ENCODE measurements around the gene TMA16. TPM values are rescaled to one million over a fixed set of nuclear protein-coding genes. Genes with fewer than 3 reads are reported as not detected.

The TMA16 gene
- total and polyA plus RNA-seq, 2 donors from 2014 or later: 12.8 to 26.9 TPM

DNA sequence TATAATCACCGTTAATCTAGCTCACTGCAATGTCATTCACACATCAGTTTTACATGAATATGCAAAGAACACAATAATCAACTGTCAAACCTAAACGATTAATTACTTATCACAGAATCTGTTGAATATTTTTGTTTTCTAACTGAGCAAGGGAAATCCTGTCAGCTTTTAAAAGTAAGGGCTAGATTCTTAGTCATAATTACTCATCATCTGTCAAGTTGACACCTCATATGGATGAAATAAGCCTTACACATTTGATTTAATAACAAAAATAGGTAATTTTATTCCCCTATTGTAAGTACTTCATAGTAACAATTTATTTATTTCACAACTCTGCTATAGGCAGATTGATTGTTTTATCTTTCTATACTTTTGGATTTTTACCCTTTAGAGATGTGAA lies 32.7 kb downstream of the TMA16 start:
- H3K27ac ChIP-seq (ENCODE audit: low read depth in 2 of 2, low read length in 2 of 2): no peak overlapping the region
- no peaks in the 10 kb centered on the region for H3K9me3 ChIP-seq (ENCODE audit: control insufficient read depth in 2 of 3, insufficient read depth in 1 of 3, low read length in 3 of 3)
- no peak overlapping the region for H3K4me3 ChIP-seq (ENCODE audit: low read length in 3 of 3)
- DNase-seq (no peak), FAIRE-seq (no peak)
- peaks cover under 1 to 11% (median 3%) of the 10 kb centered on the region in 3 donors for H3K36me3 ChIP-seq (ENCODE audit: control insufficient read depth in 2 of 3, insufficient read depth in 3 of 3, low read length in 3 of 3)
- no peaks in the 10 kb centered on the region for H3K4me1 ChIP-seq (ENCODE audit: control insufficient read depth in 2 of 3, insufficient read depth in 2 of 3, low read depth in 1 of 3, low read length in 3 of 3)
- intact Hi-C loops (cut with DNase I): no loop called here
- H3K9ac ChIP-seq (ENCODE audit: low read length in 3 of 3): no peak overlapping the region
- H3K27me3 ChIP-seq (ENCODE audit: control insufficient read depth, insufficient read depth, low read length): no peaks in the 10 kb centered on the region
- TF ChIP-seq, protein P1, sequence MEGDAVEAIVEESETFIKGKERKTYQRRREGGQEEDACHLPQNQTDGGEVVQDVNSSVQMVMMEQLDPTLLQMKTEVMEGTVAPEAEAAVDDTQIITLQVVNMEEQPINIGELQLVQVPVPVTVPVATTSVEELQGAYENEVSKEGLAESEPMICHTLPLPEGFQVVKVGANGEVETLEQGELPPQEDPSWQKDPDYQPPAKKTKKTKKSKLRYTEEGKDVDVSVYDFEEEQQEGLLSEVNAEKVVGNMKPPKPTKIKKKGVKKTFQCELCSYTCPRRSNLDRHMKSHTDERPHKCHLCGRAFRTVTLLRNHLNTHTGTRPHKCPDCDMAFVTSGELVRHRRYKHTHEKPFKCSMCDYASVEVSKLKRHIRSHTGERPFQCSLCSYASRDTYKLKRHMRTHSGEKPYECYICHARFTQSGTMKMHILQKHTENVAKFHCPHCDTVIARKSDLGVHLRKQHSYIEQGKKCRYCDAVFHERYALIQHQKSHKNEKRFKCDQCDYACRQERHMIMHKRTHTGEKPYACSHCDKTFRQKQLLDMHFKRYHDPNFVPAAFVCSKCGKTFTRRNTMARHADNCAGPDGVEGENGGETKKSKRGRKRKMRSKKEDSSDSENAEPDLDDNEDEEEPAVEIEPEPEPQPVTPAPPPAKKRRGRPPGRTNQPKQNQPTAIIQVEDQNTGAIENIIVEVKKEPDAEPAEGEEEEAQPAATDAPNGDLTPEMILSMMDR (IDR thresholded peaks at IDR 0.05; ENCODE audit: borderline replicate concordance, extremely low read depth, insufficient read depth): no peak

DNA sequence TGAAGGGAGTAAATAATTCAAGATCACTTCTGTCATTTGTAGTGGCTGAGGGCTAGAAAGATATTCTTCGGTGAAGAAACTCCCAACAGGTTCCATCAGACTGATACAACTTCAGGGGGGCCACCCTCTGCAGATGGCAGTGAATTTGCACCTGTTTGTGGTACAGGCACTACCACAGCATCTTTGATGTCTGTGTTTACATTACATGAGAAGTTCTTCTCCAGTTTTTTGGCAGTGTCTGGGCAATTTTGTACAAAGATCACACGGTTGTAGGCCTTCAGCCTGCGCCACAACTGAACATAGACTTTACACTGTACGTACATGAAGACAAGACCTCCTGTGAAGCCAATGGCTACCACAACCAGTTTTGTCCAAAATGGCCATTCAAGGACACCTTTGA lies 34.2 kb downstream of the TMA16 start:
- no peak overlapping the region for H3K4me3 ChIP-seq (ENCODE audit: low read length in 3 of 3)
- FAIRE-seq (no peak), DNase-seq (no peak)
- H3K9me3 ChIP-seq (ENCODE audit: control insufficient read depth in 2 of 3, insufficient read depth in 1 of 3, low read length in 3 of 3): no peaks in the 10 kb centered on the region
- peaks cover 0 to 11% (median 3%) of the 10 kb centered on the region in 3 donors for H3K36me3 ChIP-seq (ENCODE audit: control insufficient read depth in 2 of 3, insufficient read depth in 3 of 3, low read length in 3 of 3)
- H3K9ac ChIP-seq (ENCODE audit: low read length in 3 of 3): no peak overlapping the region
- H3K4me1 ChIP-seq (ENCODE audit: control insufficient read depth in 2 of 3, insufficient read depth in 2 of 3, low read depth in 1 of 3, low read length in 3 of 3): no peaks in the 10 kb centered on the region
- TF ChIP-seq, protein P1 (IDR thresholded peaks at IDR 0.05; ENCODE audit: borderline replicate concordance, extremely low read depth, insufficient read depth): no peak
- H3K27ac ChIP-seq (ENCODE audit: low read depth in 2 of 2, low read length in 2 of 2): no peak overlapping the region
- intact Hi-C loops (cut with DNase I): no loop called here
- no peaks in the 10 kb centered on the region for H3K27me3 ChIP-seq (ENCODE audit: control insufficient read depth, insufficient read depth, low read length)

DNA sequence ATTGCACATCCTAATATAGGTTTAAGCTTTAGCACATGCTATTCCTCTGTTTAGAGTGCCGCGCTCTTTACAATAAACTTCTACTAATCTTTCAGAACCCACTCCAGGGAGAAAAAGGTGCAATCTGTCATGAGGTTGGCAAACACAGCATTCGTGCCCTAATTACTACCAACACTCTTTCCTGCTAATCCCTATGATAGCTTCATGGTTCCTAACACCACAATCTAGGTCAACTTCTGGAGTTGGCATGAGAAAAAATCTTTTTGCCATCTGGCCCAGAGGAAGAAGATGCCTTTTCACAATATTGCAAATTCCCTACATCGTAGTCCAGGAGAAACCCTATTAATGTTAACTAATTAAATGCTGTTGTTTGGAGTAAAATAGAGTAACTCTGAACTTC lies 39.6 kb downstream of the TMA16 start:
- no peaks in the 10 kb centered on the region for H3K9me3 ChIP-seq (ENCODE audit: control insufficient read depth in 2 of 3, insufficient read depth in 1 of 3, low read length in 3 of 3)
- peaks cover 0 to 2% (median 0%) of the 10 kb centered on the region in 3 donors for H3K36me3 ChIP-seq (ENCODE audit: control insufficient read depth in 2 of 3, insufficient read depth in 3 of 3, low read length in 3 of 3)
- no peak overlapping the region for H3K27ac ChIP-seq (ENCODE audit: low read depth in 2 of 2, low read length in 2 of 2)
- no peak overlapping the region for H3K9ac ChIP-seq (ENCODE audit: low read length in 3 of 3)
- DNase-seq (no peak), FAIRE-seq (no peak)
- intact Hi-C loops (cut with DNase I): no loop called here
- H3K27me3 ChIP-seq (ENCODE audit: control insufficient read depth, insufficient read depth, low read length): no peaks in the 10 kb centered on the region
- no peaks in the 10 kb centered on the region for H3K4me1 ChIP-seq (ENCODE audit: control insufficient read depth in 2 of 3, insufficient read depth in 2 of 3, low read depth in 1 of 3, low read length in 3 of 3)
- no peak overlapping the region for H3K4me3 ChIP-seq (ENCODE audit: low read length in 3 of 3)
- TF ChIP-seq, protein P1 (IDR thresholded peaks at IDR 0.05; ENCODE audit: borderline replicate concordance, extremely low read depth, insufficient read depth): no peak

DNA sequence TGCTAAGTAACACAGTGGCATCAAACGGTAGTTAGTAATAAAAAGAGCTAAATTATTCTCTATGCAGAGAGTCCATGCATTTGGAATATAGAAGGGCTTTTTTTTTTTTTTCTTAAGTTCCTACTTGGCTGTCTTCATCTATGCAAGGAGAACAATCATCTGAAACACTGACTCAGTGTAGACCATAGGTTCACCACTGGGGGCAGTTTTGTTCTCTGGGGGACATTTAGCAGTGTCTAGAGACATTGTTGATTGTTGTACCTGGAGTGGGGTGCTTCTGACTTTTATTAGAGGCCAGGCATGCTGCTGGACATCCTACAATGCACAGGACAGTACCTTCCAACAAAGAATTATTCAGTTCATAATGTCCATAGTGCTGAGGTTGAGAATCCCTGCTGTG lies 41.2 kb downstream of the TMA16 start:
- no peak overlapping the region for H3K27ac ChIP-seq (ENCODE audit: low read depth in 2 of 2, low read length in 2 of 2)
- H3K27me3 ChIP-seq (ENCODE audit: control insufficient read depth, insufficient read depth, low read length): no peaks in the 10 kb centered on the region
- TF ChIP-seq, protein P1 (IDR thresholded peaks at IDR 0.05; ENCODE audit: borderline replicate concordance, extremely low read depth, insufficient read depth): no peak
- H3K36me3 ChIP-seq (ENCODE audit: control insufficient read depth in 2 of 3, insufficient read depth in 3 of 3, low read length in 3 of 3): no peaks in the 10 kb centered on the region
- intact Hi-C loops (cut with DNase I): no loop called here
- DNase-seq: no peak
- FAIRE-seq: no peak
- no peaks in the 10 kb centered on the region for H3K9me3 ChIP-seq (ENCODE audit: control insufficient read depth in 2 of 3, insufficient read depth in 1 of 3, low read length in 3 of 3)
- H3K9ac ChIP-seq (ENCODE audit: low read length in 3 of 3): no peak overlapping the region
- H3K4me3 ChIP-seq (ENCODE audit: low read length in 3 of 3): no peak overlapping the region
- no peaks in the 10 kb centered on the region for H3K4me1 ChIP-seq (ENCODE audit: control insufficient read depth in 2 of 3, insufficient read depth in 2 of 3, low read depth in 1 of 3, low read length in 3 of 3)
